GM21528 (cell line): ENCODE results near the gene MAPKAPK3.
A peak's percentile ranks its signal among the peaks of the same experiment; 100 is the strongest.

ENCODE experiments used
- ATAC-seq: cut with Tn5 transposase; IDR thresholded peaks from one replicate; pipeline ENCODE4 v1.9.1; 2021; ENCODE audit warnings: mild to moderate bottlenecking, moderate library complexity; ENCODE audit not compliant: unreplicated experiment, low FRiP score

The MAPKAPK3 gene

DNA sequence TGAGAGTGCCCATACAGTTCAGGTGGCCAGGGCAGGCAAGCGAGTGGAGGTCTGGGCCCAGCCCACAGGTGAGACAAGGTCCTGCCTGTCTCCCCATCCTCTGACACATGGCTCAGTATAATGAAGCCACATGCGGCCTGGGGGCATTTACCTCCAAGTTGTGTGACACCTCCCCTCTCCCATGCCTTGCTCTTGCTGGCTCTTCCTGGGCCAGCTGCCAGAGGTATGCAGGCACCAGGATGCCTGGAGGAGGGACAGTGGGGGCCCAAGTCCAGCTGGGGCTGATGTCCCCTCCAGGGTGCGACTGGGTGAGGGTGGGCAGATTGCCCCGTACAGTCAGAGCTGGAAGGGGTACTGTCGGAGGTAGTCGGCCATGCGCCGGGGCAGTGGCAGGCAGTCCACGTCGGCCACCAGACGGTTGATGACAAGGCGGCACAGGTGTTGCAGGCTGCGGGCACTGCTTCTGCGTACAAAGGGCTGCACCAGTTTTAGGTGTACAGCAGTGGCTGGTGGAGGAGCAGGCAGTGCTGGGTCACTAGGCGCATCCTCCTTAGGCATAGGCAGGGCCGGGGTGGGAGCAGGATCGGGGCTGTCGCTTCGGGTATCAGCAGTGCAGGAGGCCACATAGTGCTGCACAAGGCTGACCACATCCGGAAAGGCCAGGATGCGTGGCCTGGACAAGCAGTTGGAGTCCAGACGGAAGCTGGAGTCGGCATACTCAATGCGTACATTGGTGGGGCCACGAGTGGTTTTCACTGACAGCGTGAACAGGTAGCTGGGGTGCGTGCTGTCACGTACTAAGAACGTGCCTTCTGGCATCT is 9.5 kb upstream of the MAPKAPK3 start:
- ATAC-seq = no peak

GRCh38 chr3:50608278-50608677 is 8.7 kb upstream of the MAPKAPK3 start:
- ATAC-seq = no peak

GRCh38 chr3:50609071-50609762 is 7.7 kb upstream of the MAPKAPK3 start:
- no peak for ATAC-seq

GRCh38 chr3:50609763-50610085 is 7.2 kb upstream of the MAPKAPK3 start:
- no peak for ATAC-seq

DNA sequence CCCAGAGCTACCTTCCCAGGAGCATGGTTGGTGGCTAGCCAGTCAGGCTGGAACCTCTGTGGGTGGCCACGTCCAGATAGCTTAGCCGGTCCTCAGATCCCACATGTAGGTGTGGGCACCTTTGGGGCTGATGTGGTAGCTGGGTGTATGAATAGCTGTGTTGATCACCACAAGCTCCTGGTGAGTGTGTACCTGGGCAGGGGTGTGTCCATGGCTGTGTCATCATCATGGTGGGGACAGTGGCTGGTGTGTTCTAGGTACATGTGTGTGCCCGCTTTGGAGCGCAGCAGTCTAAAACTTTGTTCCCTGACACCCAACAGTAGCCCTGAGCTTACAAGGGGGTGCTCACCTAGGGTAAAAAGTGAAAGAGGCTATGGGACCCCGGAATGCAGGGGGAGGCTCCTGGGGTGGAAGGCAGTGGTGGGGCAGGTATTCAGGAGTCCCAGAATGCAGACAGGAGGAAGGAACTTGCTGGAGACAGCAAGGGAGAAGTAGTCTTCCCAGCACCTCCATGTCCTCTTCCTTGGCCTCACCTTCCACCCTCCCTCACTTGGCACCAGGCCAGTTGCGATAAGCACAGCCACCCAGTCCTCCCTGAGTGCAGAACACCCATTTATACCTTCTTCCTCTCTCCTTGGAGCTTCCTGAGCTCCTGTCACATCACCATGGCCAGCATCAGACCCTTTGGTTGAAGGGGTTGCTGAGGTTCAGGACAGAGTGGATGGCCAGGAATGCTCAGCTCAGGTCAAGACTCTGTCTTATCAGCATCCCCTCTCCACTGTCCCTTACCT is 6.6 kb upstream of the MAPKAPK3 start:
- ATAC-seq = no peak

DNA sequence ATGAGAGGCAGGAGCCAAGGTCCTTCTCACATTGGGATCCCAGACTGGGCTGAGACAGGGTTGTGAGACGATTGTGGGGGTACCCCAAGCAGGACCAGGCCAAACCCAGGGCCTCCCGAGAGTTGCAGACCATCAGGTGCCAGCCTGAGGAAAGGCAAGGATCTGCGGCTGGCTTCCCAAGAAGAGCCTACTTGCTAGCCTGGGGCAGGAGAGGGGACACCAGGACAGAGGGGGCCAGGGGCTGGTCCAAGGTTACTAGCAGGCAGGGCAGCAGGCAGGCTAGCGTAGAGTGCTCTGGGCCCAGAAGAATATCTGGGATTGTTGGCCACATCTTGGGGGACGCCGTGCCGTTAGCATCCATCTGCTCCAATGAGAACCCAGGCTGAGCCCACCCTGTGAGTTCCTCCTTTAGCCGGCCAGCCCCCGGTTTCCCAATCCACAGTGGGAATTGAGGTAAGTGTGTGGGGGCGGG is 5.9 kb upstream of the MAPKAPK3 start:
- ATAC-seq = no peak

- peak; percentile 68 for ATAC-seq
Measured at GRCh38 chr3:50611464-50612233, 5.3 kb upstream of the MAPKAPK3 start, which contains the start of gene CISH. CISH (minus strand) TSS chr3:50611774; CDS start chr3:50611650, 124 bp downstream.

DNA sequence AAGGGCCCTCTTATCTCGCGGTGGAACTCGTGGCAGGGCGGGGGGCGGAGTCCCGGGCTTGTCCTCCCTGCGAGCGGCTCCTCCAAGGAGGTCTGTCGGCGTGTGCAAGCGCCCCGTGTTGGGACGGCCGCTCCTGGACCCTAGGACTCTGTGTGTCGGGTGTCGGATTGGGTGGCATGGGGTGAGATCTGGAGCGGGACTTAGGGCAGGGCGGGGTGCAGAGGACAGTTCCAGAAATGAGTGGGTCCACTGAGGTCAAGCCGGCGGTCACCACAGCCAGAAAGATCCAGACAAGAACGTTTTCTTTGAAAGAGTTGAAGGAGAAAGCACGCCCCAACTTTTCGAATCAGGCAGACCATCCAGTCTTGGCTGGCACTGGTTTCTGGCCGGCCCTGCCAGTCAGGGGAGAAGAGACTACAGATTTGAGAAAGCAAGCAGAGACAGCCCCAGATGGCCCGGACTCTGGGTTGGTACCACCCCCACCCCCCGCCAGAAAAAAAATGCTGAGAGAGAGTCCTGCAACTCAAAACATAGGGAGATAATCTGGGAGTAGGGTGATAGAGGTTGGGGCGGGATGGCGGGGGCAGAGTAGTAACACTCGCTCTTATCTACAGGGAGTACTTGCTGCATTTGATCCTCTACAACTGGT is 4.6 kb upstream of the MAPKAPK3 start:
- ATAC-seq = no peak

DNA sequence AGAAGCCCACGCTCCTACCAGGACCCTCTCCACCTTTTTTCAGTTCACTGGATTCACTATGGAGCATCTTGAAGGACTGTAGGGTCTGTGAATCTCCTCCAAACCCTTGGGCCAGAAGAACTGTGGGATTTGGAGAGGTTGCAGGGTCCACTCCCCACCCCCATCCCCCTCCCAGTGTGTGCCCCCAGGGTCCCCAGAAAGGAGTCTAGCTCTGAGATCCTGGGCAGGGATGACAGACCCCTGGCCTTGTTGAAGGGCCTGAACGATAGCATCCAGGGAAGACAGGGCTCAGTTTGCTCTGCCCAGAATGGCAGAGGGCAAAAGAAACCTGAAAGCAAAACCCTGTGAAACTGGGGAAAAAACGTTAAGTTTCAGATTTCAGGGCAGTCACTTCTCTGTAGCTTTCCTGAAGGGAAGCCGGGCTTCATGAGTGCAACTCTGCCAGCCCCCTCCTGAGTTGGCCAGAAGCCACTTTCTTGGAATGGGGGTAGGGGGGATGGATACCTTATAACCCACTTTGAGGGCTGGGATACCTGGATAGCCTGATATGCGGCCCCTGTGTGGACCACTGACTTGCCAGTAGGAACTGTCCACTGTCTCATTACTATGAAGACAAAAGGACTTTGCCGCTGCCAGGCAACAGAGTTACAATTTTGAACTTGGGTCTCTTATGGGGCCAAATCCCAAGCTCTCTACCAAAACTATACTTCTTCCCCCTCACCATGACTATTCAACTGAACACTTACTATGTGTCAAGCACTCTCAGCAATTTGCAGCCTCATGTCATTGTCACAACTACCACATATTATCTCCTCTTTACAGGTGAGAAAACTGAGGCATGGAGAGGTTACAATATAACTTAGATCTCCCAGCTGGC is 3.7 kb upstream of the MAPKAPK3 start:
- ATAC-seq = no peak

GRCh38 chr3:50615190-50615589 is 1.8 kb upstream of the MAPKAPK3 start:
- ATAC-seq = no peak

DNA sequence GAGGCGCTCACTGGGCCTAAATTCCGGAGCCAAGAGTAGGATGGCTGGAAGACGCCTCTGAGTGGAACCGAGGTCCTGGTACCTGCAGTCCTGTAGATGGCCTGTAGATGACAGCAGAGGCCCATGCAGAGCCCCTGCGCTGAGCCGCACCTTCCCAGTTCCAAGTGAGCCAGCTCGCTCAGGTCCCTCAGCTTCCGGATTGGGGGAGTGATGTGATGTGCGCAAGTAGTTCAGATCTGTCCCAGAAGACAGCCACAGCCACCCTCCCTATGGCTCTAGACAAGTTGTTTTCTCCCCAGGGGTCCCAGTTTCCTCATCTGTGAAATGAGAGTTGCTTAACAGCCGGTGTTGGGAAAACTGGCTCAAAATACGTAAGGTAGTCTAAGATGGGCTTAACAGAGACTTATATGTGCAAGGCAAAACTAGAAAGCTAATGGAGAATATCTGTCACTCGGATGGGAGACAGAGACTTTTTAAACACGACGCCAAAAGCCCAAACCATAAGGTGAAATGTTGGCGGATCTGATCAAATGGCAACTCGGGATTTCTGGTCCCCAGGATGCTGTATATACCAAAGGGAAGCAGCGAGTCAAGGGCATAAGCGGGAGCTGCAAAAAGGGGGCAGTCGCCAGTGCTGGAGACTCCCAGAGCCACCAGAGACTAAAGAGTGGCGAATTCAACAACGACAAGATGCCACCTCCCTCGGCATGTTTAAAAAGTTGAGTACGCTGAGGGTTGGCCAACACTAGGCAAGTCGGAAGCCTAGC is 765 bp upstream of the MAPKAPK3 start:
- ATAC-seq = peak; percentile 29

DNA sequence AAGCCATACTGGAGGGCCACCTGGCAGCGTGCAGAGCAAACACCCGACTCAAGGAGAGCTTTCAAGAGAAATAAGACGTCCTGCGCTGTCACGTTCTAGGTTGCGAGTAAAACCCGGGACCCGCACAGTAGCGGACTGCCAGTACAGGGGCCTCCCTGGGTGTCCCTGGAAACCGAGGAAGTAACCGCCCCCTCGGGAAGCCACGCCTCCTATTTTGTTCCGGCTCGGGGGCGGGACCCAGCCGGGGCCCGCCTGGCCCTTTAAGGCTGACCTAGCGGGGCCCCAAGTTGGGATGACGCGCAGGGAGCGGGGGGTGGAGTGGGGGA is 218 bp upstream of the MAPKAPK3 start:
- ATAC-seq = peak; percentile 58

DNA sequence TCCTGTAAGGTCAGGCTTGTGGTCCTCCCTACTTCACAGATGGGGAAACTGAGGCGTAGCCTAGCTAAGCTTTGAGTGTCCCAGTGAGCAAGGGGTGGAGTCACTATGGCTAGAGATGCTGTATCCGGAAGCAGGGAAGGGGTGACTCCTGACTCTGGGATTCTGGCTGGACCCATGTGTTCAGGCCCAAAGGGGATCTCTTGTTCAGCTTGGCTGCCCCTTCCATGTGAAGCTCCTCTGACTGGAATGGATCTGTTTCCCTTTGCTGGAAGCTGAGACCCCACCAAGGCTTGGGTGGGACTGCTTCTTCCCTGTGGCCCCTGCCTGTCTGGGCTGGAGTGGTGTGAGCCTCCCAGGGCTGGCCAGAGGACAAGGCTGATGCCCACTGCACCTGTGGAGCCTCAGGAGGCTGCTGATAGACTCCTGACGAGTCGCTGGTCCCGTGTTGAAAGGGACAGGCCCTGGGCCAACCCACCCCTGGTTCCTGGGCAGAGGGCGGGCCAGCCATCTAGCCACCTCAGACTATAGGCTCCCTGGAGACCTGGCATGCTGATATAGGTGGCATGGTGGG is 1.0 kb downstream of the MAPKAPK3 start:
- ATAC-seq = no peak

GRCh38 chr3:50620420-50620819 is 3.5 kb downstream of the MAPKAPK3 start:
- no peak for ATAC-seq

DNA sequence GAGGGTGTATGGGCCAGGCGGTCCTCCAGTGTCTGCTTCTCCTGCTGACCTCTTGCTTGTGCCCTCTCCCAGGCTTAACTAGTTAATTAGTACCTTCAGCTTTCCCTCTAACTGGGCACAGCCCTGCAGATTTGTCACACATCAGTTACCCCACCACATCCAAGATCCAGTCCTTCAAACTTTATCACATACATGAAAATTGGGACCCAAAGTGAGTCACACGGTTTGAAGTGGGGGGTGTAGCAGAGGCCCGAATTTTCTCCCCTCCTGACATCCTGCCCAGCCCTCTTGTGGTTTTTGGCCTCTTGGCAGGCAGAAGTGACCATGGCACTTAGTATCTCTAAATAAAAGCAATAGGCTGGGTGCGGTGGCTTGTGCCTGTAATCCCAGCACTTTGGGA is 3.9 kb downstream of the MAPKAPK3 start:
- no peak for ATAC-seq

DNA sequence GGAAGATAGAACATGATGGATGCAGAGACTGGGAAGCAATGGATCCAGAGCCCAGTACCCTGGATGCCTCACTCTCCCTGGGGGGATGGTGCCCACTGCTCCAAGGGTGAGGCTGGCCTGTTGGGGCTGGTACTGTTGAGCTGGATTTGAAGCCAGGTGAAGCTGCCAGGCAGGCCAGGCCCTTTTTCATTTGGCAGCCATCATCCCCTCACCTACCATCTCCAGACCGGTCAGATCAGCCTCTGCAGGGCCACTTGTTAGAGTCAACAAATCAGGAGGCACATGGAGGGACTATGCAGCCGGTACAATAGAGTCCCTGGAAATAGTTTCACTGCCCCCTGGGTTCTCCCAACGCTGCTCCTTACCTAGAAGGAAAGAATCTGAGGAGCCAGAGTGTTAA is 5.9 kb downstream of the MAPKAPK3 start:
- ATAC-seq = no peak

DNA sequence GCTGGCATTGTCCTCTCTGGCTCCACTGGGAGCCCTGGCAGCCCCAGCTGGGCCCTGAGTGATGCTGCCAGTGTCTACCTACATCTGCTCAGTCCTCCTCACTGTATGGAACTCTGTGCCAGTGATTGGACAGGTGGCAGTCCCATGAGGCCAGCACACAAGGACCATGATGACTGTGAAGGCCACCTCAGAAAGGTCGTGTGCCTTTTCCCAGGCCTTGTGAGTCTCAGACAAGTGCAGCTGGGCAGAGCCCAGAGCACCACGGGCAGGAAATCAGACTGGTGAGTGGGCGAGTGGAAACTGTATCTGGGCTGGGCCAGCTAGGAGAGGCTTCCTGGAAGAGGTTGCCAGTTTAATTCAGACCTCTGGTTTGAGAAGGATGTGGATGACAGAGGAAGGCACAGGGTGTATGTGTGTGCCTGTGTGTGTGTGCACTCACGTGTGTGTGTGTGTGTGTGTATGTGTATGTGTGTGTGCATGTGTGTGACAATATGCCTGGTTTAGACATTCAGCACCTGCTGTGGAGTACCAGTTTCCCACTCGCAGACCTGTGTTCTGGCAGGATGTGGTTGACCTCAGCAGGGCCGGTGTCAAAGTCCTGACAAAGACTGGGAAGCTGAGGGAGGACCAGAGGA is 7.0 kb downstream of the MAPKAPK3 start:
- peak; percentile 49 for ATAC-seq

DNA sequence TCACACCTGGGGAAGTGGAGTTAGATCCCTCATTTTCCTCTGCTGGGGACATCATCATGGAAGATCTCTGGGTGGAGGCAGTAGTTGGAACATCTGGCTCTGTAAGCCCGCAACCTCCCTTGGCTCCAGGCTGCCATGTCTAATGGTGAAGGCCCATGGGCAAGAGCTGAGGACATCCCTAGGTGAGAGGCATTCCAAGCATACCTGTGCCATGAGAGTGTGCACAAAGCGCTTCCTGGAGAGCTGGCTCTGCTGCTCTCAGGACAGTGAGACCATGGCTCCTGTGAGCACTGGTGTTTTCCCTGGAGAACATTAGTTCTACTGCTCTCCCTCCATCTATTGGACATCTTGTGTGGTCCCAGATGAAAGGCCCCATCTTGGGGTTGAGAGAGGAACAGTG is 7.7 kb downstream of the MAPKAPK3 start:
- ATAC-seq = no peak
